Calu3 (cell line): ENCODE data around the gene PRKAB1. TPM values are rescaled to one million over a fixed set of nuclear protein-coding genes. Genes with fewer than 3 reads are reported as not detected.

ENCODE experiments used
- BruUV-seq: library from RNA; stranded (reverse); fragments of 400-500 nt; replicated peaks from 2 replicates; lab custom pipeline; 2021; lab: Mats Ljungman, UMichigan
- CTCF ChIA-PET: fragments of 300-600 bp; sonication (Branson Sonifier 250); formaldehyde crosslinking; loops from one replicate; lab custom pipeline; 2022; ENCODE audit warnings: antibody characterized with exemption; lab: Charles Lee
- DNase-seq: peaks from one replicate; pipeline ENCODE4 v3.0.0; 2022
- H3K27ac Mint-ChIP-seq: one replicate; pipeline ENCODE4 v1.8.0; 2022; ENCODE audit warnings: mixed read lengths; ENCODE audit not compliant: unreplicated experiment
- H3K27me3 Mint-ChIP-seq: one replicate; pipeline ENCODE4 v1.8.0; 2022; ENCODE audit warnings: mixed read lengths; ENCODE audit not compliant: unreplicated experiment
- H3K36me3 Mint-ChIP-seq: one replicate; pipeline ENCODE4 v1.8.0; 2022; ENCODE audit warnings: mild to moderate bottlenecking, moderate library complexity, mixed read lengths; ENCODE audit not compliant: insufficient read depth, unreplicated experiment
- H3K4me1 Mint-ChIP-seq: one replicate; pipeline ENCODE4 v1.8.0; 2022; ENCODE audit warnings: mild to moderate bottlenecking, low read depth, mixed read lengths; ENCODE audit not compliant: unreplicated experiment
- H3K4me3 Mint-ChIP-seq: one replicate; pipeline ENCODE4 v1.8.0; 2022; ENCODE audit warnings: mild to moderate bottlenecking, low read depth, moderate library complexity, mixed read lengths; ENCODE audit not compliant: unreplicated experiment
- H3K9me3 Mint-ChIP-seq: one replicate; pipeline ENCODE4 v1.8.0; 2022; ENCODE audit warnings: low read depth, mixed read lengths; ENCODE audit not compliant: unreplicated experiment
- CTCF ChIP-seq: fragments of 200-600 bp; IDR thresholded peaks from one replicate; pipeline ENCODE4 v1.8.0; 2022; ENCODE audit warnings: antibody characterized with exemption; ENCODE audit not compliant: unreplicated experiment
- intact Hi-C: fragments of 100-400 bp; cut with micrococcal nuclease; formaldehyde crosslinking; loops from one replicate; pipeline ENCODE4 v1.10.0; 2022; ENCODE audit not compliant: unreplicated experiment
- total RNA-seq: library from RNA; stranded (reverse); gene quantifications from 2 replicates; pipeline ENCODE4 v1.2.3, GENCODE V29; 2022

Gene PRKAB1
- total RNA-seq, 1 experiment from 2014 or later = 82.7 TPM

GRCh38 chr12:119711693-119712092 is 43.8 kb downstream of the PRKAB1 start:
- Mint-ChIP-seq H3K27ac (peak overlapping the region; percentile 40), H3K4me1 (peaks cover 45% of the 10 kb centered on the region), H3K36me3 (peaks cover 34% of the 10 kb centered on the region), H3K9me3 (no peaks in the 10 kb centered on the region), H3K4me3 (no peak overlapping the region), H3K27me3 (no peaks in the 10 kb centered on the region)
- intact Hi-C loops = loop anchor here (2.0 kb wide), 1 partner anchor 41 kb away; no protein-coding TSS in a partner anchor
- no peak for TF ChIP-seq CTCF
- no TSS peak for BruUV-seq
- no peak for DNase-seq
- CTCF ChIA-PET = interaction anchor here (1.1 to 1.3 kb wide), 3 partner anchors 17 to 277 kb away, joined by 3 read pairs; partner anchors contain the start of gene BICDL1

GRCh38 chr12:119712721-119713120 is 44.8 kb downstream of the PRKAB1 start:
- CTCF ChIA-PET = no interaction called here
- Mint-ChIP-seq H3K4me1 (peaks cover 47% of the 10 kb centered on the region), H3K36me3 (peaks cover 37% of the 10 kb centered on the region), H3K27me3 (no peaks in the 10 kb centered on the region), H3K9me3 (no peaks in the 10 kb centered on the region), H3K27ac (no peak overlapping the region), H3K4me3 (no peak overlapping the region)
- no peak for DNase-seq
- BruUV-seq = no TSS peak
- no peak for TF ChIP-seq CTCF
- intact Hi-C loops = no loop called here

GRCh38 chr12:119713551-119714031 is 45.7 kb downstream of the PRKAB1 start:
- no peak overlapping the region for H3K27ac Mint-ChIP-seq
- CTCF ChIA-PET = no interaction called here
- H3K9me3 Mint-ChIP-seq = no peaks in the 10 kb centered on the region
- no peak for DNase-seq
- no peaks in the 10 kb centered on the region for H3K27me3 Mint-ChIP-seq
- H3K36me3 Mint-ChIP-seq = peaks cover 43% of the 10 kb centered on the region
- intact Hi-C loops = no loop called here
- H3K4me1 Mint-ChIP-seq = peaks cover 47% of the 10 kb centered on the region
- H3K4me3 Mint-ChIP-seq = no peak overlapping the region
- no TSS peak for BruUV-seq
- no peak for TF ChIP-seq CTCF

- no peak for DNase-seq
- no peak overlapping the region for H3K4me3 Mint-ChIP-seq
- H3K27ac Mint-ChIP-seq = peak overlapping the region; percentile 45
- peaks cover 49% of the 10 kb centered on the region for H3K36me3 Mint-ChIP-seq
- no TSS peak for BruUV-seq
- H3K4me1 Mint-ChIP-seq = peaks cover 40% of the 10 kb centered on the region
- no peaks in the 10 kb centered on the region for H3K27me3 Mint-ChIP-seq
- TF ChIP-seq CTCF = no peak
- intact Hi-C loops = no loop called here
- no peaks in the 10 kb centered on the region for H3K9me3 Mint-ChIP-seq
- CTCF ChIA-PET = no interaction called here
These were observed 46.8 kb downstream of the PRKAB1 start for GRCh38 chr12:119714614-119715267.
